ENCODE results near the gene RELL2.

RELL2 gene

DNA sequence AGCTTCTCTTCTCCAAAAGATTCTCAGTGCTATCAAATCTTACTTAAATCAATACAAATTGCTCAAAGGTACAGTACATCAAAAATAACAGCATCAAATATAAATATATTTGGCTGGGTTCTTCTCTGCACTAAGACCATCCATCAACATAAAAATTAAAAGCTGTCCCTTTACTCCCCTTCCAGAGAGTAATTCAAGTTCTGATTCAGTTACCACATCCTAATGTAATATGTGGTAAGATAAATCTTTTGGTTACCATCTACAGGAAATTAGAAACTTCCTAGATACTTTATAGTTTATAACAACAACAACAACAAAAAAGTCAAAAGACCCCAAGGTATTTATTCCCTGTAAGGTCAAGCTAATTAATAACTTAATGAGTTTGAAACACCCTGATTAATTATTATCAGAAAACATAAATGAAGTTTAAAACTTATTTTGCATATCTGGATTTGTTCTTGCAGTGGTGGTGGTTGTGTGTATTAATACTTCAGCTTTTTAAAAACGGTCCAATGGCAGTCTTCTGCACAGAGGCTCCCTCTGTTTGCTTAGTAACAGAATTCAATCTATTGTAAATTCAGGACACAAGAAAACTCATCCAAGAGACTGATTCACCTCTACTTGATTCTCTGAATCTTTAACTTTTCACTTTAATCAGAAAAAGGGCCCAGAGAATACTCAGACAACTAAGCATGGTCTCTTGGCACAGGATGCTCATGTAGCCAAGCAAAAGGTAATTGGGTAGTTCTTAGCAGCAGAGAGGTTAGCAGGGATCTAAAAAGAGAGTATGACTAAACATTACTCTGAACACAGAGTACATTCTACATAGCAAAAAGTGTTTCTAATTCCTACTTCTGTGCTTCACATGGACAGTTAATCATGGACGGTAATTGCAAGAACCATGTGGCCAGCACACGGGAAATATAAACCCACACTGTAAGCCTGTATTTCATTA, 38.1 kb upstream of the RELL2 start:
- TF ChIP-seq REST (IDR thresholded peaks at IDR 0.05; ENCODE audit: low read depth) (no peak), TEAD4 (IDR thresholded peaks at IDR 0.05) (no peak), RAD21 (IDR thresholded peaks at IDR 0.05; ENCODE audit: low read depth) (no peak)

- TF ChIP-seq TEAD4 (IDR thresholded peaks at IDR 0.05) (no peak), RAD21 (IDR thresholded peaks at IDR 0.05; ENCODE audit: low read depth) (no peak), TCF12 (IDR thresholded peaks at IDR 0.05; ENCODE audit: low read depth) (no peak), TAF1 (IDR thresholded peaks at IDR 0.05; ENCODE audit: low read depth) (no peak), EGR1 (IDR thresholded peaks at IDR 0.05) (no peak), NFIC (IDR thresholded peaks at IDR 0.05) (no peak), MAX (IDR thresholded peaks at IDR 0.05) (no peak), USF1 (IDR thresholded peaks at IDR 0.05) (no peak), YY1 (IDR thresholded peaks at IDR 0.05; ENCODE audit: low read depth) (no peak), CREB1 (IDR thresholded peaks at IDR 0.05; ENCODE audit: low read depth) (no peak), FOXM1 (IDR thresholded peaks at IDR 0.05; ENCODE audit: borderline replicate concordance, low read depth) (no peak), REST (IDR thresholded peaks at IDR 0.05; ENCODE audit: low read depth) (no peak), ZBTB7A (IDR thresholded peaks at IDR 0.05; ENCODE audit: low read depth) (no peak), CEBPB (IDR thresholded peaks at IDR 0.05) (no peak), EP300 (IDR thresholded peaks at IDR 0.05; ENCODE audit: borderline replicate concordance) (no peak)
Observed at GRCh38 chr5:141602606-141603005, 34.2 kb upstream of the RELL2 start.

DNA sequence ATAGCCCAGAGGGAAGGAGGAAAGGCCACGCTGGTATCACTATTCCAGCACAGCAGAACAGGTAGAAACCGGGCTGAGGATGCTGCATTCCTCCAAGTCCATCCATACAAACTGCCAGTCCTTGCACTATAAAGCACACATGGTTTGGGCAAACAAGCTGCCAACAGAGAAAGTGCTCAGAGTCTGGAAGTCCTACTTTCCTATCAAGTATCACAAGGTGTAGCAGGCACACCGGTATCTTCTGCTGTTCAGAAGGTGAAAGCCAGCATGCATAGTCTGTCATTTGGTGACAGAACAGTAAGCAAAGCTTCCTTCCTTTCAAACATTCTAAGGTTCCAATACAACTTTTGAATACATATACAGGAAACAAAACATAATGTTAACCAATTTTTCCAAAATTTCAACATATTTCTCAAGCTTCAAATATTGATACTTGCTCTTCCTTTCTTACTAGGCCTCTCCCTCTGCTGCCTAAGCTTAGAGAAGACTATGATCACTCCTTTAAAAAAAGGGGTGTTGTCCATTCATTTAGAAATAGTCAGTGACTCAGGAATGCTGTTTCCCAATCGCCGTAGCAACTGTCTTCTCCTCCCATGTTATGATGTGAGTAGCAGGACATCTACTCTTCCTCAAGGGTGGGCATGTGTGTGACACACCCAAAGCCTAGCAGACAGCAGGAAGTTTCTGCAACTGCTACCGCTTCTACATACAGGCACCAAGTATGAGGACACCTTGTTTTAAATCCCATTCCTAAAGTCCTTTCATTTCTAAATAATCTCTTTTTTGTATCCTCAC, 32.7 kb upstream of the RELL2 start:
- TF ChIP-seq RAD21 (IDR thresholded peaks at IDR 0.05; ENCODE audit: low read depth) (no peak), CEBPB (IDR thresholded peaks at IDR 0.05) (0 out of 2 replicates have a peak, but pooled peaks have one; percentile 30), TCF12 (IDR thresholded peaks at IDR 0.05; ENCODE audit: low read depth) (no peak), TEAD4 (IDR thresholded peaks at IDR 0.05) (0 out of 2 replicates have a peak, but pooled peaks have one; percentile 9)

DNA sequence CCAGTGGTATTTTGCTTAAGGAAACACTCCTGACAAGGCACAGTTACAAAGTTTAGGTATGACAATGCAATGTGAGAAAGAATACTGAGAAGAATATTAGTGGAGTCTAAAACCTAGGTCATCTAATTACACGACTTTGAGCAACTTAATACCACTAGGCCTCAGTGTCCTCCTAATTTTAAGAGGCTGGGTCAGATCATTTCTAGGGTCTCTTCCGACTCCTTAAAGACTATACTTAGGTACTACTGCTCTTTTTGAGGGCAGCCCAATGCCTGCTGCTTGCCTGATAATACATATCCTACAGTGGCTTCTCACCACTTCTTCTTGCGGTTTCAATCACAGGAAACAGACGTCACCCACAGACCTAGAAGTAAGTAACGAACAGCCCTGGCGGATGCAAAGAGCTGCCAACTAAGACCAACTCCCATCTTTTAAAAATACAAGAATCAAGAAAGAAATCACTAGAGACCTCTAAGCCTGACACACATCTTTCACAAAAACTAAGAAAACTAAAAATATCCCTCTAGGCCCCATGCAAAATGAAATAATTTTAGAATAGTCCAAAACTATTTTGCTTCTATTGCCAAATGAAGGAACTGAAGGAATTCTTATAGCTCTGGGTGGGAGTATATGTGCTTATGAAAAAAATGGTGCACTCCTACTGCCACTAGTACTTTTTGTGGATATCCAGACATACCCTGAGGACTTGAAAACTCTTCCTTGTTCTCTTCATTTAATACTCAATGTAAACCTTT, 31.1 kb upstream of the RELL2 start:
- TF ChIP-seq USF1 (IDR thresholded peaks at IDR 0.05), result no peak
- TF ChIP-seq ZBTB7A (IDR thresholded peaks at IDR 0.05; ENCODE audit: low read depth), result no peak
- no peak for TF ChIP-seq EP300 (IDR thresholded peaks at IDR 0.05; ENCODE audit: borderline replicate concordance)
- TF ChIP-seq TEAD4 (IDR thresholded peaks at IDR 0.05), result no peak
- no peak for TF ChIP-seq CREB1 (IDR thresholded peaks at IDR 0.05; ENCODE audit: low read depth)
- TF ChIP-seq NFIC (IDR thresholded peaks at IDR 0.05), result no peak
- no peak for TF ChIP-seq REST (IDR thresholded peaks at IDR 0.05; ENCODE audit: low read depth)
- TF ChIP-seq EGR1 (IDR thresholded peaks at IDR 0.05), result no peak
- TF ChIP-seq FOXM1 (IDR thresholded peaks at IDR 0.05; ENCODE audit: borderline replicate concordance, low read depth), result no peak
- no peak for TF ChIP-seq TAF1 (IDR thresholded peaks at IDR 0.05; ENCODE audit: low read depth)
- TF ChIP-seq TCF12 (IDR thresholded peaks at IDR 0.05; ENCODE audit: low read depth), result no peak
